Panc1 (cell line): ENCODE data around the gene ARSI. TPM values are rescaled to one million over a fixed set of nuclear protein-coding genes. Genes with fewer than 3 reads are reported as not detected.

Experiments used
- ATAC-seq: fragments of 200-7000 bp; cut with Tn5 transposase; 2 replicates; pipeline ENCODE4 v1.9.1; 2020; ENCODE audit warnings: mild to moderate bottlenecking, moderate library complexity
- BruUV-seq: library from RNA; stranded (reverse); fragments of 400-500 nt; replicated peaks from 2 replicates; lab custom pipeline; 2021; lab: Mats Ljungman, UMichigan
- CTCF ChIA-PET: fragments of 300-600 bp; sonication (Branson Sonifier 250); formaldehyde crosslinking; loops from one replicate; lab custom pipeline; 2022; ENCODE audit warnings: antibody characterized with exemption; lab: Charles Lee
- POLR2A ChIA-PET: fragments of 300-600 bp; sonication (Branson Sonifier 250); formaldehyde crosslinking; loops from one replicate; lab custom pipeline; 2022; ENCODE audit warnings: antibody characterized with exemption; lab: Charles Lee
- DNase-seq: peaks from one replicate; pipeline ENCODE4 v3.0.0-alpha.2; 2010; ENCODE audit warnings: low read depth, low spot score
- H3K27ac ChIP-seq: 2 replicates; pipeline ENCODE4 v1.5.1; 2011; ENCODE audit warnings: mild to moderate bottlenecking, low read length, inconsistent platforms
- H3K27me3 ChIP-seq: fragments of 200-500 bp; sonication (Bioruptor generic); 2 replicates; pipeline ENCODE4 v1.6.0; 2014; ENCODE audit warnings: low read length, inconsistent platforms; ENCODE audit not compliant: control insufficient read depth, insufficient read depth
- H3K36me3 ChIP-seq: fragments of 200-500 bp; sonication (Bioruptor generic); 2 replicates; pipeline ENCODE4 v1.5.1; 2014; ENCODE audit warnings: inconsistent platforms, mild to moderate bottlenecking, low read length, moderate library complexity; ENCODE audit not compliant: control insufficient read depth, insufficient read depth
- H3K4me1 ChIP-seq: 2 replicates; pipeline ENCODE4 v1.5.1; 2011; ENCODE audit warnings: inconsistent platforms, mild to moderate bottlenecking, low read length, moderate library complexity; ENCODE audit not compliant: control insufficient read depth, insufficient read depth
- H3K4me3 ChIP-seq, 2 experiments: 2 replicates each; pipeline ENCODE4 v1.5.1; 2011 to 2012; ENCODE audit warnings: low read depth in 2 of 2, low read length in 2 of 2, mild to moderate bottlenecking in 2 of 2, inconsistent platforms in 1 of 2, moderate library complexity in 1 of 2
- H3K9me3 ChIP-seq: fragments of 200-500 bp; sonication (Bioruptor generic); 2 replicates; pipeline ENCODE4 v1.5.1; 2014; ENCODE audit warnings: low read depth, mild to moderate bottlenecking, inconsistent platforms, low read length, moderate library complexity; ENCODE audit not compliant: control insufficient read depth, insufficient read depth
- POLR2AphosphoS5 ChIP-seq: IDR thresholded peaks from 2 replicates; pipeline ENCODE4 v1.6.1; 2012; ENCODE audit warnings: mild to moderate bottlenecking, low read depth, low read length, moderate library complexity
- SIN3A ChIP-seq: IDR thresholded peaks from 2 replicates; pipeline ENCODE4 v1.6.1; 2012; ENCODE audit warnings: low read depth, mild to moderate bottlenecking, low read length, moderate library complexity, borderline replicate concordance; ENCODE audit not compliant: insufficient read depth
- TCF7L2 ChIP-seq: IDR thresholded peaks from 2 replicates; pipeline ENCODE4 v1.6.1; 2011; ENCODE audit warnings: mild to moderate bottlenecking, low read depth, low read length, inconsistent platforms
- in situ Hi-C: cut with HindIII; loops from 2 replicates; pipeline ENCODE4 v1.10.0; 2016; ENCODE audit warnings: low sequenced_read_pairs, low pct_unique_long_range_greater_than_20kb
- intact Hi-C: fragments of 100-400 bp; cut with micrococcal nuclease; formaldehyde crosslinking; loops from one replicate; pipeline ENCODE4 v1.10.0; 2022; ENCODE audit not compliant: unreplicated experiment
- total RNA-seq: library from RNA; stranded (reverse); gene quantifications from one replicate; pipeline ENCODE4 v1.2.1, GENCODE V29; 2021; ENCODE audit not compliant: unreplicated experiment
- TF ChIP-seq, protein P1 (sequence below): fragments of 450-650 bp; IDR thresholded peaks from 2 replicates; pipeline ENCODE4 v1.5.1; 2017; ENCODE audit warnings: mild to moderate bottlenecking
- TF ChIP-seq, protein P2 (sequence below), 2 experiments: IDR thresholded peaks; 2 replicates each; pipeline ENCODE4 v1.6.1; 2011 to 2012; ENCODE audit warnings: low read depth in 2 of 2, control low read depth in 1 of 2, low read length in 1 of 2, mild to moderate bottlenecking in 1 of 2, moderate library complexity in 1 of 2; ENCODE audit not compliant: insufficient read depth in 1 of 2

Gene ARSI
- total RNA-seq, 1 experiment from 2014 or later = 18.6 TPM

GRCh38 chr5:150284311-150284710, 18.4 kb downstream of the ARSI start:
- TF ChIP-seq, protein P1, sequence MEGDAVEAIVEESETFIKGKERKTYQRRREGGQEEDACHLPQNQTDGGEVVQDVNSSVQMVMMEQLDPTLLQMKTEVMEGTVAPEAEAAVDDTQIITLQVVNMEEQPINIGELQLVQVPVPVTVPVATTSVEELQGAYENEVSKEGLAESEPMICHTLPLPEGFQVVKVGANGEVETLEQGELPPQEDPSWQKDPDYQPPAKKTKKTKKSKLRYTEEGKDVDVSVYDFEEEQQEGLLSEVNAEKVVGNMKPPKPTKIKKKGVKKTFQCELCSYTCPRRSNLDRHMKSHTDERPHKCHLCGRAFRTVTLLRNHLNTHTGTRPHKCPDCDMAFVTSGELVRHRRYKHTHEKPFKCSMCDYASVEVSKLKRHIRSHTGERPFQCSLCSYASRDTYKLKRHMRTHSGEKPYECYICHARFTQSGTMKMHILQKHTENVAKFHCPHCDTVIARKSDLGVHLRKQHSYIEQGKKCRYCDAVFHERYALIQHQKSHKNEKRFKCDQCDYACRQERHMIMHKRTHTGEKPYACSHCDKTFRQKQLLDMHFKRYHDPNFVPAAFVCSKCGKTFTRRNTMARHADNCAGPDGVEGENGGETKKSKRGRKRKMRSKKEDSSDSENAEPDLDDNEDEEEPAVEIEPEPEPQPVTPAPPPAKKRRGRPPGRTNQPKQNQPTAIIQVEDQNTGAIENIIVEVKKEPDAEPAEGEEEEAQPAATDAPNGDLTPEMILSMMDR = no peak
- TF ChIP-seq TCF7L2 (no peak), SIN3A (no peak), POLR2AphosphoS5 (no peak)
- TF ChIP-seq, protein P2, sequence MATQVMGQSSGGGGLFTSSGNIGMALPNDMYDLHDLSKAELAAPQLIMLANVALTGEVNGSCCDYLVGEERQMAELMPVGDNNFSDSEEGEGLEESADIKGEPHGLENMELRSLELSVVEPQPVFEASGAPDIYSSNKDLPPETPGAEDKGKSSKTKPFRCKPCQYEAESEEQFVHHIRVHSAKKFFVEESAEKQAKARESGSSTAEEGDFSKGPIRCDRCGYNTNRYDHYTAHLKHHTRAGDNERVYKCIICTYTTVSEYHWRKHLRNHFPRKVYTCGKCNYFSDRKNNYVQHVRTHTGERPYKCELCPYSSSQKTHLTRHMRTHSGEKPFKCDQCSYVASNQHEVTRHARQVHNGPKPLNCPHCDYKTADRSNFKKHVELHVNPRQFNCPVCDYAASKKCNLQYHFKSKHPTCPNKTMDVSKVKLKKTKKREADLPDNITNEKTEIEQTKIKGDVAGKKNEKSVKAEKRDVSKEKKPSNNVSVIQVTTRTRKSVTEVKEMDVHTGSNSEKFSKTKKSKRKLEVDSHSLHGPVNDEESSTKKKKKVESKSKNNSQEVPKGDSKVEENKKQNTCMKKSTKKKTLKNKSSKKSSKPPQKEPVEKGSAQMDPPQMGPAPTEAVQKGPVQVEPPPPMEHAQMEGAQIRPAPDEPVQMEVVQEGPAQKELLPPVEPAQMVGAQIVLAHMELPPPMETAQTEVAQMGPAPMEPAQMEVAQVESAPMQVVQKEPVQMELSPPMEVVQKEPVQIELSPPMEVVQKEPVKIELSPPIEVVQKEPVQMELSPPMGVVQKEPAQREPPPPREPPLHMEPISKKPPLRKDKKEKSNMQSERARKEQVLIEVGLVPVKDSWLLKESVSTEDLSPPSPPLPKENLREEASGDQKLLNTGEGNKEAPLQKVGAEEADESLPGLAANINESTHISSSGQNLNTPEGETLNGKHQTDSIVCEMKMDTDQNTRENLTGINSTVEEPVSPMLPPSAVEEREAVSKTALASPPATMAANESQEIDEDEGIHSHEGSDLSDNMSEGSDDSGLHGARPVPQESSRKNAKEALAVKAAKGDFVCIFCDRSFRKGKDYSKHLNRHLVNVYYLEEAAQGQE (IDR thresholded peaks at IDR 0.05; ENCODE audit: insufficient read depth in 1 of 2, low read depth in 2 of 2, low read length in 1 of 2) = no peak
- in situ Hi-C loops (no loop called here), intact Hi-C loops (no loop called here)
- BruUV-seq = no TSS peak
- Histone ChIP-seq H3K27me3 (no peaks in the 10 kb centered on the region), H3K4me1 (no peaks in the 10 kb centered on the region), H3K36me3 (no peaks in the 10 kb centered on the region), H3K9me3 (no peaks in the 10 kb centered on the region), H3K4me3 (no peak overlapping the region), H3K27ac (no peak overlapping the region)
- ChIA-PET CTCF (no interaction called here), POLR2A (no interaction called here)
- no peak for ATAC-seq
- DNase-seq = no peak

DNA sequence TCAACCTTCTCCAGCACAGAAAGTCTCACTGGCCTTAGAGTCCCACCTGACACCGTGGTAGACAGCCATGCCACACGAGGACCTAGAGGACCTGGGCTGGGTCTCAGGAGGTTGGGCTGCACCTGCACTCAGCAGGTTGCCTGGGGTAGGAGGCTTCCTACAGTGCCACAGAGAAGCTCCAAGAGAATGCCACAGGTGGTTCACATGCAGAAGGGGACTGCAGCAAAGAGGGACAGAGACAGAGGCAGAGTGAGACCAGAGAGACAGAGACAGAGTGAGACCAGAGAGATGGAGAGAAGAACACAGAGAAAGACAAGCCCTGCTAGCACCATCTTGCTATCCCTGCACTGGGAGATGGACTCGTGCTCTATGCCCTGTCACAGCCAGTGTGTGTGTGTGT, 18.8 kb downstream of the ARSI start:
- DNase-seq = no peak
- ATAC-seq = no peak
- POLR2A ChIA-PET = no interaction called here
- in situ Hi-C loops (no loop called here), intact Hi-C loops (no loop called here)
- BruUV-seq = no TSS peak
- CTCF ChIA-PET = no interaction called here
- no peaks in the 10 kb centered on the region for H3K27me3 ChIP-seq
- no peaks in the 10 kb centered on the region for H3K36me3 ChIP-seq
- TF ChIP-seq, protein P2 (IDR thresholded peaks at IDR 0.05; ENCODE audit: insufficient read depth in 1 of 2, low read depth in 2 of 2, low read length in 1 of 2) = no peak
- TF ChIP-seq POLR2AphosphoS5 = no peak
- TF ChIP-seq, protein P1 = no peak
- no peak for TF ChIP-seq SIN3A
- no peak overlapping the region for H3K4me3 ChIP-seq
- H3K27ac ChIP-seq = no peak overlapping the region
- no peaks in the 10 kb centered on the region for H3K9me3 ChIP-seq
- H3K4me1 ChIP-seq = no peaks in the 10 kb centered on the region
